RWPE2 (cell line): ENCODE results near the gene HOXA11.

Experiments
- ATAC-seq: fragments of 200-7000 bp; cut with Tn5 transposase; 3 replicates; pipeline ENCODE4 v1.9.1; 2021; ENCODE audit warnings: low read depth
- DNase-seq: peaks from one replicate; pipeline ENCODE4 v3.0.0-alpha.2; 2020; ENCODE audit warnings: low spot score
- H3K27ac ChIP-seq: fragments of 450-650 bp; 2 replicates; pipeline ENCODE4 v1.5.1; 2017; ENCODE audit warnings: mild to moderate bottlenecking; ENCODE audit not compliant: poor library complexity, severe bottlenecking
- H3K27me3 ChIP-seq: fragments of 250-450 bp; sonication (Bioruptor Pico); 2 replicates; pipeline ENCODE4 v1.5.1; 2021; ENCODE audit warnings: mild to moderate bottlenecking, moderate library complexity; ENCODE audit not compliant: insufficient read depth, poor library complexity, severe bottlenecking
- H3K36me3 ChIP-seq: fragments of 250-450 bp; sonication (Bioruptor Pico); 2 replicates; pipeline ENCODE4 v1.5.1; 2020; ENCODE audit warnings: low read depth, mild to moderate bottlenecking, moderate library complexity
- H3K4me1 ChIP-seq: fragments of 250-450 bp; sonication (Bioruptor Pico); 2 replicates; pipeline ENCODE4 v1.5.1; 2021; ENCODE audit warnings: mild to moderate bottlenecking, moderate library complexity; ENCODE audit not compliant: insufficient read depth, poor library complexity, severe bottlenecking
- H3K4me3 ChIP-seq: fragments of 250-450 bp; sonication (Bioruptor Pico); 2 replicates; pipeline ENCODE4 v1.5.1; 2021; ENCODE audit warnings: mild to moderate bottlenecking, moderate library complexity; ENCODE audit not compliant: severe bottlenecking
- H3K9me3 ChIP-seq: fragments of 250-450 bp; sonication (Bioruptor Pico); 2 replicates; pipeline ENCODE4 v1.5.1; 2021; ENCODE audit warnings: mild to moderate bottlenecking, moderate library complexity; ENCODE audit not compliant: severe bottlenecking
- CTCF ChIP-seq: fragments of 450-650 bp; IDR thresholded peaks from one replicate; pipeline ENCODE4 v1.5.1; 2017; ENCODE audit warnings: mild to moderate bottlenecking, moderate library complexity; ENCODE audit not compliant: poor library complexity, severe bottlenecking

Gene HOXA11

GRCh38 chr7:27158436-27159265 is 26.4 kb downstream of the HOXA11 start:
- Histone ChIP-seq H3K9me3 (no peaks in the 10 kb centered on the region), H3K36me3 (peaks cover 13% of the 10 kb centered on the region), H3K27ac (no peak overlapping the region), H3K4me3 (no peak overlapping the region), H3K4me1 (peaks cover 8% of the 10 kb centered on the region), H3K27me3 (no peaks in the 10 kb centered on the region)
- no peak for TF ChIP-seq CTCF
- ATAC-seq = no peak
- DNase-seq = peak; percentile 59

GRCh38 chr7:27157702-27158431 is 27.2 kb downstream of the HOXA11 start:
- H3K4me3 ChIP-seq = no peak overlapping the region
- H3K36me3 ChIP-seq = peaks cover 5% of the 10 kb centered on the region
- no peak overlapping the region for H3K27ac ChIP-seq
- H3K27me3 ChIP-seq = no peaks in the 10 kb centered on the region
- H3K9me3 ChIP-seq = no peaks in the 10 kb centered on the region
- H3K4me1 ChIP-seq = peaks cover 8% of the 10 kb centered on the region
- ATAC-seq (no peak), DNase-seq (peak; percentile 40)
- no peak for TF ChIP-seq CTCF

GRCh38 chr7:27156916-27157701 is 27.9 kb downstream of the HOXA11 start:
- Histone ChIP-seq H3K9me3 (no peaks in the 10 kb centered on the region), H3K27me3 (no peaks in the 10 kb centered on the region), H3K27ac (peak overlapping the region; percentile 62), H3K4me1 (peaks cover 8% of the 10 kb centered on the region), H3K4me3 (peak overlapping the region; percentile 46), H3K36me3 (no peaks in the 10 kb centered on the region)
- no peak for TF ChIP-seq CTCF
- ATAC-seq = no peak
- DNase-seq = peak; percentile 49

- Histone ChIP-seq H3K4me3 (peak within 1 kb of the TSS; percentile 46), H3K27me3 (no peaks in the 10 kb centered on the region), H3K9me3 (no peaks in the 10 kb centered on the region), H3K36me3 (no peaks in the 10 kb centered on the region), H3K27ac (peak within 1 kb of the TSS; percentile 62), H3K4me1 (peaks cover 8% of the 10 kb centered on the region)
- DNase-seq = peak; percentile 84
- ATAC-seq = peak; percentile 40
- no peak for TF ChIP-seq CTCF
These were observed 28.5 kb downstream of the HOXA11 start, which contains the start of gene HOXA7 for GRCh38 chr7:27156508-27156898. HOXA7 (minus strand) TSS chr7:27156675; CDS start chr7:27156545, 130 bp downstream.
